Umbilical cord (tissue), 2 donors: ENCODE data around the gene APBB2. TPM values are rescaled to one million over a fixed set of nuclear protein-coding genes. Genes with fewer than 3 reads are reported as not detected.

ENCODE experiments used
- DNase-seq: peaks from one replicate; pipeline ENCODE4 v3.0.0-alpha.2; 2015; ENCODE audit warnings: low spot score
- total RNA-seq: library from RNA; depleted of rRNA; stranded (reverse); fragments of >200 nt; gene quantifications from one replicate; pipeline ENCODE4 v1.2.3, GENCODE V29; 2014; ENCODE audit warnings: low replicate concordance; ENCODE audit not compliant: insufficient read depth

APBB2 gene
- total RNA-seq, 1 donor from 2014 or later: 60.2 TPM

DNA sequence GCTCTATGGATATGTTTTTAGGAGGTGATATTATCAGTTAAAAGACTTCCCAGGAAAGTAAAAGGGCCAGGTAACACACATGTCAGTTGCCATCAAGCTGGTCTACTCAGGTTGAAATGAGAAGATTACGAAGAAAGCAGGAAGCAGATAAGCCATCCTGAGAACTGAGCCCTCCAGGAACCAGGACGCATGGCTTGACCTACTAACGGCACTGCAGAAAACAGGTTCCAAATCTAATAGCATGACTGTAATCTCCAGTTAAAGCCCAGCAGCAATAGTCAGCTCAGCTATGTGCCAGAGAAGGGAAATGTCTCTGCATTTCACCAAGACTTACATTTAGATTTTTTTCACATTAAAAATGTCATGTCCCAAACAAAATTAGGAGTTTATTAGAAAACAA, 77.9 kb downstream of the APBB2 start:
- no peak for DNase-seq

DNA sequence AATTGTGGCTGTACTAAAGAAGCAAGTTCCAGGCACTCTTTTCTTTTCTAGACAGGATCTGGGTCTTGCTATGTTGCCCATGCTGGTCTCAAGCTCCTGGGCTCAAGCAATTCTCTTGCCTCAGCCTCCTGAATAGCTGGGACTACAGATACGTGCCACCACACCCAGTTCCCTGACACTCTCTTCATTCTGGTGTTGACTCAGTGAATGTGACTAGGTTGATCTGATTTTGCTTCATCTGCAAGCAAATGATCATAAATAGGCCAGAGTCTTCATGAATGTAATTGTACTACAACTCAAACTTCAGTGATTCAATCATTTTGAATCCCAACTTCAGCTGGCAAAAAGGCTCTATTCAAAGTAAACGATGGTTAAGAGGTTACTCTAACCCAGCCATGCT, 78.5 kb downstream of the APBB2 start:
- no peak for DNase-seq

DNA sequence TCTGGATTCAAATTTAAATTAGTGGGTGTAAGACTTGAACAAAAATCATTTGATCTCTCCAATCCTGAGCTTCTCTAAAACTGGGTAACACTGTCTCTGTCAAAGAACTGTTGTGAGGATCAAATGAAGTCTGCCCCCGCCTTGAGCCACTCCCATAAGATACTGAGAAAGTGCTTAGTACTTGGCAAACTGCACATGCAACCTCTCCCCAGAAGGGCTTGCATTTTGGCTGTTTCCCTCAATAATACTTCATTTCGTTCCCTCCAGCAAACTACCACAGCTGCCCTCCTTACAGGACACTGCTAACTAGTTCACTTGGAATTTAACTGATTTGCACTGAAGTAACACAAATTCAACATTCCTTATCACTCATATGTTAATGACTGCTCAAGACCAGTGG, 79.8 kb downstream of the APBB2 start:
- DNase-seq: peak; percentile 75

- no peak for DNase-seq
Observed at GRCh38 chr4:41133454-41134018, 80.8 kb downstream of the APBB2 start.

DNA sequence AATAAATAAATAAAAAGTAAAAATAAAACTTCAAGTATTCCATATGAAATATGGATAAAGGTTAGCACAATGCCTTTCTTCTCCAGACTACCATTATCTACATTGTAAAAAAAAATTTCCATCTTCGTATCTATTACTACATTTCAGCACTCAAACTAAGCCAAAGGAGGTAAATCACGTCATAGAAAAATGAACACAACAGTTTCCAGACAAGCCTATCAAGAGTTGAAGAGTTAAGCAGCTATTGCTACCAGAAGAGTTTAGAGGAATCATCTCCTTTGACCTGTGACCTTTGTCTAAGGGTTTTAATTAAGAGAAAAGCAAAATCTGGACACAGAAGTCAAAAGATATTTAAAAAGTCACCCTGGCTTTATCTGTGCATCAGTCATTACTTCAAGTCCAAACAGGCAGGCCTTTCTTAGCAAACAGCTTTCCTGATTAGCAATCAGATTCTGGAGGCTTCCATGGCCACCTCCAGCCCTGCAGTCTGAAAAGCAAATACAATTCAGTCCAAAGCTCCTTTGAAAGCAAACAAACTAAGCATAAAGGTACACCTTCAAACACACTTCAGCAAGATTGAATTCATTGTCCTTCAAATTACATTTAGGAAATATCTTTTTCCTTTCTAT, 82.2 kb downstream of the APBB2 start:
- DNase-seq: no peak

DNA sequence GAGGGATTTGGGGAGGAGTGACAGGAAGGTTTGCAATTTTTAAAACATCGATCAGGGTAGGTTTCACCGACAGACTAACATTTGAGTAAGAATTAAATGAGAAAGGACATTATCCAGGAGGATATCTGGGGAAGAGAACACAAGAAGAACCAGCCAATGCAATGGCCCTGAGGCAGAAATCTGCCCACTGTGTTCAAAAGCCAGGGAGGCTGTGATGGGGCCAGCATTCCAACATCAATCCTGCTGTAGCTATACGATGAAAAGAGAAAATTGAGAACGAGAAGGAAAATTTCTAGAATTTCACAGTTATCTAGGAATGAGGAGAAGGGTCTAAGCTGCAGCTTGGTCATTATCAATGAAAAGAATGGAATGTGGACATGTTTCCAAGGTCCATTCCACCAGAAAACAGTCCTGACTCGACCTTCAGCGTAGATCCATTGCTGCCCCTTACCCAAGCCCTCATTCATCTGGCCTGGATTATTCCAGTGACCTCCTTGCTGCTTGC, 84.4 kb downstream of the APBB2 start:
- no peak for DNase-seq

GRCh38 chr4:41129128-41129754, 85.1 kb downstream of the APBB2 start:
- no peak for DNase-seq

DNA sequence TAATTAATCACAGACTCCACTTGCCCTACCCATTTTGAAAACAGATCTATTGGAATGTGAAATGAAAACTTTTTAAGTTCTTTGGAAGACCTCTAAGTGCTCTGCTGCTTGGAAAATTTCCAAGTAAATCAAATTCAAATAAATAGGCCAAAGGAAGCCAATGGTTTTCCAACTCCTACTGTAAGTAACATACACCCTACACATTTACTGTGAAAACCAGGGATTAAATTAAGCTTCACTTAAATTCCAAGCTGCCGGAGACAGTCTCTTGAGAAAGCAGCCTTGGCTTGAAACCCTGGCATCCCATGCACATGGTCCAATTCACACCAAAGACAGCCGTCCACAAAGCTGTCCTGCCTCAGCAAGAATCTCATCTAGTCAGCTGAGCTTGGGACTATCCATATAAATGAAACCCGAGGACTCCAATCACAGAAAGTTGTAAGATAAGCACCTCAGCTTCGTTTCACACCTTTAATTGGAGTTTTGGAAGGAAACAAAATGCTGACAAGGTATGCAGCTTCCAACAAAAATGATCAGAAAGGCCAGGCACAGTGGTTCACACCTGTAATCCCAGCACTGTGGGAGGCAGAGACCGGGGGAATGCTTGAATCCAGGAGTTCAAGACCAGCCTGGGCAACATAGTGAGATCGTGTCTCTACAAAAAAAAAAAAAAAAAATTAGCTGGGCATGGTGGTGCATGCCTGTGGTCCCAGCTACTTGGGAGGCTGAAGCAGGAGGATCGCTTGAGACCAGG, 88.6 kb downstream of the APBB2 start:
- DNase-seq: no peak

DNA sequence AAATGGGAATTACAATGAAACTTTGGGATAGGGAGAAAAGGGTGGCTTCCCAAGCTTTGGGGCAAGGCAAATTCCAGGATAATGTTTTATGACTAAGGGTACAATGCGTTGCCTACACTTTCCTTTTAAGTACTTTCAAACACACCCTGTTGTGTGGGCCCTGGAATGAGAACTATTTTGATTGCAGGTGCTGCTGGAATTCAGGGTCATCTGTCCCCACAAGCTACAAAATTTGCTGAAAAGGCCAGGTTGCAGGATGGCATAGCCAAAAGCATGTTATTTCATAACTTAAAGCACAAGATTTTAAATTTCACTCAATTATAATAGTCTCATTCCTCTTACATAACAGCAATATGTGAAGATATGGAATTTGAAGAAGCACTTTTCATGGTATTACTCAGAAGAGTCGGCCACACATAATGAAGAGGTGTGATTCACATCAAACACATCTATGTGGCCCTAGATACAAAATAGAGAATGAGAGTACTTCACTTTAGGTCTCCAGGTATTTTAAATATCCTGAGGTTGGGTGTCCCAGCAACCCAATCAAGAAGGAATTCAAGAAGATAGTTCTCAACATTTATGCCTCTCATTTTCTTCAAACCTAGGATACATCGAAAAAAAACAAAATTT, 89.3 kb downstream of the APBB2 start:
- no peak for DNase-seq

DNA sequence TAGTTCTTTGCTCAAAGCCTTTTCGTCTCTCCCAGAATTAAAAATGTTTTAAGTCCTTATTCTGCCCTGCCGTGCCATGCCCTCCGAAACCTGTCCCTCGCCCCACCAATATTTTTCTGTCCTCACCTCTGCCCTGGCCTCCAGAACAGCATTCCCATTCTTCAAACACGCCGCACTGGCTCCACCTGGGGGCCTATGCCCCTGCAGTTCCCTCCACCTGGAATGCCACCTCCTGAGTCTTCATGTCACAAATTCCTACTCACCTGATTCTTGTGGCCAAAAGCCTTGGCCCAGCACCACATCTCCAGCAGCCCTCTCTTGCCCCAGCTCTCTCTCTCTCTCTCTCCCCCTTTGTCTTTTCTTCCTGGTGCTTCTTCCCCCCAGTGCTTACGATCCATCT, 91.6 kb downstream of the APBB2 start:
- DNase-seq: no peak

GRCh38 chr4:41122309-41122708, 92.0 kb downstream of the APBB2 start:
- no peak for DNase-seq

GRCh38 chr4:41121906-41122305, 92.4 kb downstream of the APBB2 start:
- DNase-seq: no peak

DNA sequence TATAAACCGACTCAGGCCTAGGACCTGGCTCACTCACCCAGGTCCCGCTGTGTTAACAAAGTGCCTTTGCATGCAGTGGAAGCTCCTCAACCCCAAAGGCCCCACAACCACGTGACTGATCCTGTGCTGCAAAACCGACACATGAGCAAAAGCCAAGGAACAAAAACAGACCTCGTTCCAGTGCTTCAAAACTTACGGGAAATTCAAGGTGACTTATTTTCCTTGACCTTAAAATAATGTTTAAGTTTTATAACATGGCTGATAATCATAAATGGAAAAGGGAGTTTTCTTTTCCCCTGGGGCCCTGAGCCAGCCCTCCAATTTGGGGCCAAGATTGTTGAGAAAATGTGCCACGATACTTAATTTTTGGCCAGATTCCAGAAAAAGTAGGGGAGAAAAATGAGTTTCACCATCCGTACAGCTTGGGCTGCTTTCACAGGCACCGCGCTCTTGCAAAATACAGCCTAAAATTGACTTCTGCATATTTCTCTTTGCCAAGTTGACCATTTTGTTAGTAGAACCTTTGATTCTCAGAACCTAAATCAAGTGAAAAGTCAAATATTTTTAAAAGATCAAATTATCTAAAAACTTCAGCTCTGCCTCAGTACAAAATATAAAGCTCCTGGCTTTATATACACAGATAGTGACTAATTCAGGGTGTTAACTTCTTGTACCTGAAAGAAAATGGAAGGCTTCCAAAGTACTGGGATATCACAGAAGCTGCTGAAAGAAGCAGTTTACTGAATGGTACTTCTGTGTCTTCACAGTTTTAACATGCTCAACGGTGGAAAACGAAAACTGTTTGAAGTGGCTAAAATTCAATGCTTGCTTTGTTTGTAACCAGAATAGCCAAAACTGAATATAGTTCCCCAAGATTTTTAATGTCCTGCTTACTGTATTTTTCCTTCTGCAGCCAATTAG, 93.8 kb downstream of the APBB2 start:
- peak; percentile 88 for DNase-seq

- peak; percentile 45 for DNase-seq
Observed at GRCh38 chr4:41119867-41120295, 94.5 kb downstream of the APBB2 start.

- no peak for DNase-seq
Observed at GRCh38 chr4:41111791-41112190, 102.6 kb downstream of the APBB2 start.

- no peak for DNase-seq
Observed at GRCh38 chr4:41110050-41110449, 104.3 kb downstream of the APBB2 start.

DNA sequence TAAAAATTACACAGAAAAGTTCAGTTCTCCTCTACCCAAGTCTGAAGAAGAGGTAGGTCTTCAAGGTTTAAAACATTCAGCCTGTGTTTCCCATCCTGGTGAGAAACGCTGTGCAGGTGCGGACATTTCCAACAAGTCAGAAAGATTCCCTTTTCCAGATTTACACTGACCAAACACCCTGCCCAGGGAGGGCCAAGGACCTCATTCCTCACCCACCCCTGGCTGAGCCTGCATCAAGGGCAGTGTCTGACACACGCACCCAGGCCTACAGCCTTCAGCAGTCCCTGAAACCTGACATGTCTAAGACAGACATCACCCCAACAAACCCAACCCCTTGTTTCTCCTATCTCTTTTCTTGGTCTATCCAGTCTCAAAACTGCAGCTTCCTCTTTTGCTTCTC, 105.9 kb downstream of the APBB2 start:
- DNase-seq: no peak

- DNase-seq: peak; percentile 32
Observed at GRCh38 chr4:41106694-41107419, 107.5 kb downstream of the APBB2 start.

- DNase-seq: no peak
Observed at GRCh38 chr4:41106081-41106480, 108.3 kb downstream of the APBB2 start.

DNA sequence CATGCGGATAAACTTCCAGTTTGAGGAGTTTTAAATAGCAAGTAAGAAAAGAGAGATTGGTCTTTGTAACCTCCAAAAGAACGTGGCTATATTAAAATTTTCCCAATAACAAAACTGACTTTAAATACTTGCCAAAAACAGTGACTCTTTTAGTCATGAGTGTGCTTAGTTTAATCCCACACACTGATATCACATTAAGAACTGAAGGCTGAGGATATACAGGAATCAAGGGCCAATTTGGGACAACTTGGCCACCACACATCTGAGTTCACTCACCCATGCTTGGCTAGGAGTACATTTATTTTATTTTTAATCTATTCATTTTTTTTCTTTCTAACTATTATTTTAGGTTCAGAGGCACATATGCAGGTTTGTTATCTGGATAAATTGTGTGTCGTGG, 110.2 kb downstream of the APBB2 start:
- DNase-seq: peak; percentile 17
